Psoas muscle (tissue), 8 donors: ENCODE measurements around the gene SPTSSA. TPM values are rescaled to one million over a fixed set of nuclear protein-coding genes. Genes with fewer than 3 reads are reported as not detected.

Source experiments
- ATAC-seq, 4 donors: fragments of 200-7000 bp; cut with Tn5 transposase; one replicate each; pipeline ENCODE4 v1.9.1; 2020; ENCODE audit warnings: moderate library complexity in 3 of 4, mild to moderate bottlenecking in 2 of 4
- DNase-seq, 2 donors: peaks; one replicate each; pipeline ENCODE4 v3.0.0-alpha.2; 2020
- H3K27ac ChIP-seq: fragments of 200-600 bp; one replicate; pipeline ENCODE4 v1.8.0; 2022
- H3K27me3 ChIP-seq, 3 donors: fragments of 200-600 bp in 1 of 3; one replicate each; pipeline versions ENCODE4 v1.6.1 to v1.8.0; 2013 to 2022; ENCODE audit warnings: low read length in 2 of 3, mild to moderate bottlenecking in 2 of 3, moderate library complexity in 1 of 3; ENCODE audit not compliant: insufficient read depth in 3 of 3
- H3K36me3 ChIP-seq, 2 donors: fragments of 200-600 bp in 1 of 2; one replicate each; pipeline versions ENCODE4 v1.6.1 to v1.8.0; 2013 to 2022; ENCODE audit warnings: low read depth in 1 of 2, mild to moderate bottlenecking in 1 of 2, moderate library complexity in 1 of 2; ENCODE audit not compliant: insufficient read depth in 1 of 2
- H3K4me1 ChIP-seq: fragments of 200-600 bp; one replicate; pipeline ENCODE4 v1.8.0; 2022
- H3K4me3 ChIP-seq: fragments of 200-600 bp; one replicate; pipeline ENCODE4 v1.8.0; 2022; ENCODE audit warnings: mild to moderate bottlenecking
- H3K9me3 ChIP-seq: fragments of 200-600 bp; one replicate; pipeline ENCODE4 v1.8.0; 2022
- CTCF ChIP-seq: fragments of 200-600 bp; IDR thresholded peaks from one replicate; pipeline ENCODE4 v1.8.0; 2022; ENCODE audit warnings: antibody characterized with exemption
- WGBS, 3 donors: extraction: QIAGEN DNeasy Blood & Tissue Kit; methylation state at CpG; one replicate each; pipeline versions ENCODE4 v1.1.6 to v1.1.7; 2013; 5-methylcytosine and 5-hydroxymethylcytosine counted together
- intact Hi-C, 2 donors: fragments of 100-400 bp; cut with DNase I; formaldehyde crosslinking; loops; one replicate each; pipeline versions ENCODE4 v1.11.0 to v1.14.2; 2022
- polyA plus RNA-seq, 3 donors: library from polyadenylated mRNA; stranded (reverse); fragments of 200-250 nt; gene quantifications; one replicate each; pipeline ENCODE4 v1.2.3, GENCODE V29; 2013
- total RNA-seq, 4 donors: library from RNA; stranded (reverse); fragmentation: NEBNext Ultra II Directional in 2 of 4; extraction: Animal tissue kit (Norgen Biotek cat#: 25700) in 2 of 4; gene quantifications; one replicate each; pipeline versions ENCODE4 v1.2.1 to v1.2.4, GENCODE V29; 2021 to 2023
- donor health status: healthy with polysubstance abuse.
- donor health status: DM: no; HTN: no; CAD: no; lungs with moderate emphysema.
- donor health status: Bipolar disorder and iron deficiency.
- donor health status: healthy.
- donor health status: DM: yes; HTN: yes; CAD: no.
- donor health status: DM: no; HTN: no; CAD: no.
- donor health status: DM: no; HTN: no; CAD: no.
- donor health status: DM: yes; HTN: yes; CAD: no.

SPTSSA gene
- total and polyA plus RNA-seq, 7 donors = 9.0 to 32.9 (median 25.2) TPM

- H3K36me3 ChIP-seq = no peaks in the 10 kb centered on the region
- H3K9me3 ChIP-seq = no peaks in the 10 kb centered on the region
- DNase-seq = no peak
- no peak overlapping the region for H3K4me3 ChIP-seq
- ATAC-seq = no peak
- intact Hi-C loops = no loop called here
- 76 to 97% (median 90%) methylated on average over 1 to 5 of the region's 6 CpGs for WGBS, 3 donors
- H3K27me3 ChIP-seq = no peaks in the 10 kb centered on the region
- no peaks in the 10 kb centered on the region for H3K4me1 ChIP-seq
- TF ChIP-seq CTCF = no peak
- H3K27ac ChIP-seq = no peak overlapping the region
These were observed 13.1 kb upstream of the SPTSSA start for GRCh38 chr14:34475163-34475562.

- 81 to 89% (median 84%) methylated on average over 2 of the region's 2 CpGs for WGBS, 3 donors
- Histone ChIP-seq H3K4me3 (no peak overlapping the region), H3K36me3 (no peaks in the 10 kb centered on the region), H3K27me3 (no peaks in the 10 kb centered on the region), H3K4me1 (no peaks in the 10 kb centered on the region), H3K9me3 (no peaks in the 10 kb centered on the region), H3K27ac (no peak overlapping the region)
- intact Hi-C loops = no loop called here
- no peak for TF ChIP-seq CTCF
- DNase-seq (no peak), ATAC-seq (no peak)
These were observed 12.2 kb upstream of the SPTSSA start for GRCh38 chr14:34474187-34474679.

GRCh38 chr14:34472706-34473279 is 10.8 kb upstream of the SPTSSA start:
- no peaks in the 10 kb centered on the region for H3K4me1 ChIP-seq
- no peaks in the 10 kb centered on the region for H3K27me3 ChIP-seq
- H3K27ac ChIP-seq = no peak overlapping the region
- intact Hi-C loops = no loop called here
- H3K36me3 ChIP-seq = no peaks in the 10 kb centered on the region
- WGBS, 3 donors = 78 to 85% (median 84%) methylated on average over 6 of the region's 6 CpGs
- no peaks in the 10 kb centered on the region for H3K9me3 ChIP-seq
- H3K4me3 ChIP-seq = no peak overlapping the region
- no peak for DNase-seq
- no peak for TF ChIP-seq CTCF
- ATAC-seq = no peak

GRCh38 chr14:34470319-34470718 is 8.3 kb upstream of the SPTSSA start:
- H3K27ac ChIP-seq = no peak overlapping the region
- H3K27me3 ChIP-seq = no peaks in the 10 kb centered on the region
- no peak for TF ChIP-seq CTCF
- no peaks in the 10 kb centered on the region for H3K36me3 ChIP-seq
- intact Hi-C loops = no loop called here
- H3K4me3 ChIP-seq = no peak overlapping the region
- DNase-seq = no peak
- peaks cover under 1% of the 10 kb centered on the region for H3K4me1 ChIP-seq
- no peaks in the 10 kb centered on the region for H3K9me3 ChIP-seq
- no peak for ATAC-seq

- no peak for TF ChIP-seq CTCF
These were observed 4.7 kb upstream of the SPTSSA start for GRCh38 chr14:34466691-34467090.

More at GRCh38 chr14:34466691-34467090, 4.7 kb upstream of the SPTSSA start:
- Histone ChIP-seq H3K27me3 (no peaks in the 10 kb centered on the region), H3K36me3 (no peaks in the 10 kb centered on the region), H3K4me1 (peaks cover 3% of the 10 kb centered on the region), H3K27ac (no peak overlapping the region), H3K4me3 (no peak overlapping the region), H3K9me3 (no peaks in the 10 kb centered on the region)
- DNase-seq (no peak), ATAC-seq (no peak)
- intact Hi-C loops = no loop called here
- 92 to 100% (median 98%) methylated on average over 2 of the region's 2 CpGs for WGBS, 3 donors
